H9 (cell line): ENCODE results near the gene WIPF2. TPM values are rescaled to one million over a fixed set of nuclear protein-coding genes. Genes with fewer than 3 reads are reported as not detected.

ENCODE experiments used
- DNase-seq: peaks from one replicate; pipeline ENCODE4 v3.0.0-alpha.2; 2017
- H2AFZ ChIP-seq: one replicate; pipeline ENCODE4 v1.6.1; 2013; ENCODE audit warnings: mild to moderate bottlenecking, low read length, control low read depth, moderate library complexity
- H2AK5ac ChIP-seq: 2 replicates; pipeline ENCODE4 v1.6.1; 2013; ENCODE audit warnings: low read length, control low read depth, mixed read lengths; ENCODE audit not compliant: insufficient read length
- H2BK120ac ChIP-seq: one replicate; pipeline ENCODE4 v1.6.1; 2013; ENCODE audit warnings: low read depth, mild to moderate bottlenecking, low read length, control low read depth, inconsistent platforms; ENCODE audit not compliant: poor library complexity, severe bottlenecking
- H2BK12ac ChIP-seq: 2 replicates; pipeline ENCODE4 v1.6.1; 2013; ENCODE audit warnings: low read length, control low read depth, mixed read lengths, low read depth; ENCODE audit not compliant: insufficient read length
- H2BK15ac ChIP-seq: 2 replicates; pipeline ENCODE4 v1.6.1; 2013; ENCODE audit warnings: low read depth, low read length, control low read depth
- H2BK20ac ChIP-seq: one replicate; pipeline ENCODE4 v1.6.1; 2013; ENCODE audit warnings: low read depth, mild to moderate bottlenecking, low read length, control low read depth, inconsistent platforms; ENCODE audit not compliant: poor library complexity, severe bottlenecking
- H2BK5ac ChIP-seq: 2 replicates; pipeline ENCODE4 v1.6.1; 2013; ENCODE audit warnings: low read length, control low read depth, mixed read lengths; ENCODE audit not compliant: insufficient read length
- H3K14ac ChIP-seq: 2 replicates; pipeline ENCODE4 v1.6.1; 2013; ENCODE audit warnings: low read length, control low read depth; ENCODE audit not compliant: insufficient read depth
- H3K18ac ChIP-seq: 2 replicates; pipeline ENCODE4 v1.6.1; 2013; ENCODE audit warnings: low read depth, mild to moderate bottlenecking, mixed read lengths, low read length, control low read depth; ENCODE audit not compliant: insufficient read length
- H3K23ac ChIP-seq: 2 replicates; pipeline ENCODE4 v1.6.1; 2013; ENCODE audit warnings: low read length, control low read depth, mixed read lengths, low read depth; ENCODE audit not compliant: insufficient read length
- H3K23me2 ChIP-seq: 2 replicates; pipeline ENCODE4 v1.6.1; 2013; ENCODE audit warnings: low read depth, mild to moderate bottlenecking, mixed read lengths, low read length, control low read depth; ENCODE audit not compliant: insufficient read length, poor library complexity, severe bottlenecking
- H3K27ac ChIP-seq: 2 replicates; pipeline ENCODE4 v1.5.1; 2013; ENCODE audit warnings: low read length, control low read depth, mixed read lengths, low read depth; ENCODE audit not compliant: insufficient read length
- H3K27me3 ChIP-seq: 2 replicates; pipeline ENCODE4 v1.6.1; 2013; ENCODE audit warnings: low read length, control low read depth, inconsistent platforms; ENCODE audit not compliant: insufficient read depth
- H3K4ac ChIP-seq: 2 replicates; pipeline ENCODE4 v1.6.1; 2013; ENCODE audit warnings: low read depth, mild to moderate bottlenecking, control low read depth, inconsistent platforms, low read length, moderate library complexity
- H3K4me1 ChIP-seq: 2 replicates; pipeline ENCODE4 v1.6.1; 2013; ENCODE audit warnings: low read length, control low read depth, inconsistent platforms; ENCODE audit not compliant: insufficient read depth
- H3K4me2 ChIP-seq: 2 replicates; pipeline ENCODE4 v1.6.1; 2013; ENCODE audit warnings: low read length, control low read depth, mixed read lengths; ENCODE audit not compliant: insufficient read length, insufficient read depth
- H3K56ac ChIP-seq: 2 replicates; pipeline ENCODE4 v1.6.1; 2013; ENCODE audit warnings: low read depth, mild to moderate bottlenecking, mixed read lengths, low read length, control low read depth; ENCODE audit not compliant: insufficient read length
- H3K79me1 ChIP-seq: 2 replicates; pipeline ENCODE4 v1.6.1; 2013; ENCODE audit warnings: low read depth, mild to moderate bottlenecking, moderate library complexity, low read length, control low read depth, inconsistent platforms; ENCODE audit not compliant: insufficient read depth, poor library complexity, severe bottlenecking
- H3K79me2 ChIP-seq: 2 replicates; pipeline ENCODE4 v1.6.1; 2013; ENCODE audit warnings: low read length, control low read depth, inconsistent platforms; ENCODE audit not compliant: insufficient read depth
- H3K9ac ChIP-seq: 2 replicates; pipeline ENCODE4 v1.6.1; 2013; ENCODE audit warnings: low read length, control low read depth, mixed read lengths; ENCODE audit not compliant: insufficient read length; ENCODE audit errors: extremely low read depth
- H3K9me3 ChIP-seq: one replicate; pipeline ENCODE4 v1.6.1; 2013; ENCODE audit warnings: low read depth, low read length, inconsistent platforms; ENCODE audit not compliant: control insufficient read depth
- H3T11ph ChIP-seq: one replicate; pipeline ENCODE4 v1.6.1; 2013; ENCODE audit warnings: mild to moderate bottlenecking, low read length, control low read depth, inconsistent platforms
- H4K20me1 ChIP-seq: one replicate; pipeline ENCODE4 v1.6.1; 2013; ENCODE audit not compliant: control insufficient read depth, insufficient read length, insufficient read depth
- H4K5ac ChIP-seq: 2 replicates; pipeline ENCODE4 v1.6.1; 2013; ENCODE audit warnings: low read depth, mild to moderate bottlenecking, mixed read lengths, low read length, control low read depth; ENCODE audit not compliant: insufficient read length
- H4K8ac ChIP-seq: replicated peaks from 2 replicates; pipeline ENCODE4 v1.6.1; 2013; ENCODE audit warnings: low read length, control low read depth, mixed read lengths, low read depth; ENCODE audit not compliant: insufficient read length
- H4K91ac ChIP-seq: 2 replicates; pipeline ENCODE4 v1.6.1; 2013; ENCODE audit warnings: low read depth, mild to moderate bottlenecking, moderate library complexity, mixed read lengths, low read length, control low read depth; ENCODE audit not compliant: insufficient read length
- H3K27ac Mint-ChIP-seq, 3 experiments: 2 replicates in 2 of 3; 3 replicates in 1 of 3; pipeline ENCODE4 v1.8.0; 2020 to 2021; ENCODE audit warnings: mixed read lengths in 3 of 3, mild to moderate bottlenecking in 1 of 3, moderate library complexity in 1 of 3
- H3K27me3 Mint-ChIP-seq: 2 replicates; pipeline ENCODE4 v1.8.0; 2021; ENCODE audit warnings: low read depth, mild to moderate bottlenecking, moderate library complexity, mixed read lengths
- H3K36me3 Mint-ChIP-seq, 3 experiments: 2 replicates in 2 of 3; 3 replicates in 1 of 3; pipeline ENCODE4 v1.8.0; 2020 to 2021; ENCODE audit warnings: low read depth in 3 of 3, mixed read lengths in 3 of 3; ENCODE audit not compliant: insufficient read depth in 1 of 3
- H3K4me1 Mint-ChIP-seq, 2 experiments: 2 replicates each; pipeline ENCODE4 v1.8.0; 2020; ENCODE audit warnings: mixed read lengths in 2 of 2
- H3K4me3 Mint-ChIP-seq, 2 experiments: 2 replicates in 1 of 2; 3 replicates in 1 of 2; pipeline ENCODE4 v1.8.0; 2020 to 2021; ENCODE audit warnings: mild to moderate bottlenecking in 2 of 2, mixed read lengths in 2 of 2, moderate library complexity in 1 of 2
- H3K9me3 Mint-ChIP-seq, 2 experiments: 2 replicates in 1 of 2; 3 replicates in 1 of 2; pipeline ENCODE4 v1.8.0; 2020; ENCODE audit warnings: mild to moderate bottlenecking in 2 of 2, mixed read lengths in 2 of 2, moderate library complexity in 1 of 2
- CTCF ChIP-seq: fragments of 200-600 bp; sonication (generic); conservative IDR thresholded peaks from 3 replicates; pipeline ENCODE4 v1.8.0; 2021; ENCODE audit warnings: antibody characterized with exemption, mild to moderate bottlenecking
- WGBS: extraction: QIAGEN DNeasy Blood & Tissue Kit; methylation state at CpG from one replicate; pipeline ENCODE4 v1.1.7; 2013; ENCODE audit warnings: missing lambda C conversion rate, low lambda C conversion rate, mixed read lengths; ENCODE audit not compliant: insufficient read length; ENCODE audit errors: extremely low coverage; 5-methylcytosine and 5-hydroxymethylcytosine counted together
- total RNA-seq: library from RNA; stranded (reverse); gene quantifications from 2 replicates; pipeline ENCODE4 v1.2.1, GENCODE V29; 2021

Gene WIPF2
- total RNA-seq, 1 experiment from 2014 or later, result 24.2 TPM

GRCh38 chr17:40291281-40291664 is 72.2 kb downstream of the WIPF2 start:
- H3K36me3 Mint-ChIP-seq, result peaks cover 44 to 74% (median 60%) of the 10 kb centered on the region in 3 experiments
- no CpG with 5 or more reads among the region's 2 CpGs for WGBS

More at GRCh38 chr17:40291281-40291664, 72.2 kb downstream of the WIPF2 start:
- Histone ChIP-seq H3K23me2 (no peaks in the 10 kb centered on the region), H2BK120ac (no peak overlapping the region), H3K14ac (no peak overlapping the region), H4K8ac (no peak overlapping the region), H3K18ac (no peak overlapping the region), H3T11ph (no peak overlapping the region), H3K23ac (no peak overlapping the region), H3K9me3 (no peaks in the 10 kb centered on the region), H2BK5ac (no peak overlapping the region), H3K27ac (no peak overlapping the region), H2BK20ac (no peak overlapping the region), H2BK12ac (no peak overlapping the region), H3K4me1 (peaks cover 6% of the 10 kb centered on the region; the same call in 1 of the 2 replicates), H3K9ac (no peak overlapping the region), H2BK15ac (no peak overlapping the region), H3K27me3 (no peaks in the 10 kb centered on the region), H4K91ac (no peak overlapping the region), H4K5ac (no peak overlapping the region), H3K4ac (no peak overlapping the region), H4K20me1 (no peaks in the 10 kb centered on the region), H3K4me2 (no peak overlapping the region), H2AK5ac (no peak overlapping the region), H3K79me1 (peaks cover 3% of the 10 kb centered on the region), H3K56ac (no peak overlapping the region), H3K79me2 (peaks cover 16% of the 10 kb centered on the region; the same call in 1 of the 2 replicates), H2AFZ (no peak overlapping the region)
- Mint-ChIP-seq H3K4me1 (peaks cover 47 to 55% of the 10 kb centered on the region in 2 experiments), H3K27ac (peak overlapping the region in 2 of 3 experiments; percentile 72 to 82; a peak in 1 of 7 replicates), H3K9me3 (peaks cover 3 to 6% of the 10 kb centered on the region in 2 experiments; a peak in 4 of 5 replicates), H3K27me3 (no peaks in the 10 kb centered on the region; the same call in 1 of the 2 replicates), H3K4me3 (no peak overlapping the region)
- no peak for TF ChIP-seq CTCF
- DNase-seq, result no peak
